ENCODE measurements around the gene BAD. TPM values are rescaled to one million over a fixed set of nuclear protein-coding genes. Genes with fewer than 3 reads are reported as not detected.
"Not testable (repeated sequence)": the region's sequence is repeated elsewhere in the genome, so short reads cannot be mapped to it uniquely, and the experiment has no call there.

Gene BAD
- total RNA-seq, 1 donor from 2014 or later = 28.2 TPM

GRCh38 chr11:64314805-64315561, 30.5 kb upstream of the BAD start:
- no peak for DNase-seq

- DNase-seq = no peak
Measured at GRCh38 chr11:64314146-64314804, 29.8 kb upstream of the BAD start.

GRCh38 chr11:64313491-64314145, 29.2 kb upstream of the BAD start:
- no peak for DNase-seq

DNA sequence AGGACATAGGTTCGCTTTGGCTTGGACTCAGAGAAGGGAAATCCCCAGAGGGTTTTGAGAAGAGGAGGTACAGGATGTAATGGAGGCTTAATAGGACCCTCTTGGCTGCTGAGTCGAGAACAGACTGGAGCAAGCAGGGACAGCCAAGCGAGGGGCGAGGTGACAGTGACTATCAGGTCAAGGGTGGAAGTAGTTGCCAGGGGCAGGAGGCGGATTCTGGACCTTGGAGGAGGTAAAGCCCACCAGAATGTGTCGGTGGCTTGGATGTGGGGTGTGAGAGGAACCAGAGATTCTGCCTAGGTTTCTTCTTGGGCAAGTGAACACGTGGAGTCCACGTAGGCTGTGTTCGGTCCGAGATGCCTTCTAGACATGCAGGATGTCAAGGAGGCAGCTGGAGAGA, 28.5 kb upstream of the BAD start:
- no peak for DNase-seq

DNA sequence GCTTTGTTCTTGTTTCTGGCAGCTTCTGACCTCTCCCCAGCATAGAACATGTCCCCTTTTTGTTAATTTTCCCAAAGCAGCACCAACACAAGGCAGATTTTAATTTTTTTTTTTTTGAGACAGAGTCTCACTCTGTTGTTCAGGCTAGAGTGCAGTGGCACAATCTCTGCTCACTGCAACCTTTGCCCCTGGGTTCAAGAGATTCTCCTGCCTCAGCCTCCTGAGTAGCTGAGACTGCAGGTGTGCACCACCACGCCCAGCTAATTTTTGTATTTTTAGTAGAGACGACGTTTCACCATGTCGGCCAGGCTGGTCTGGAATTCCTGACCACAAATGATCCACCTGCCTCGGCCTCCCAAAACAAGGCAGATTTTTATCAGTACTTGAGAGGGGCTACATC, 23.3 kb upstream of the BAD start:
- DNase-seq = not testable (repeated sequence)

- no peak for DNase-seq
Measured at GRCh38 chr11:64306876-64307622, 22.6 kb upstream of the BAD start.

DNA sequence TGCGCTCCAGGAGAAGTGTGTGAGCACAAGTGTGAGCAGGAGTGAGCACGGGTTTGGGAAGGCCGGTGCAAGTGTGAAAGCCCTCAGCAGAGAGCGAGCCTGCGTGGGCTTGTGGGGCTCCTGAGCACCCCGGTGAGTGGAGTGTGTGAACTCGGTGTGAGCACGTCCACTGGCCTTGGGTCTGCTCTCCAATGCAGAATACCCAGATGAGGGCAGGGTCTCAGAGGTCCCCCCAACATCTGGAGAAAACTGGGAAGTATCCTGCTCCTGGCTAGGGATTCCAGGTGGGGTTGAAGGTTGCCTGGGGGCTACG, 22.1 kb upstream of the BAD start:
- DNase-seq = no peak

- DNase-seq = peak; percentile 54
Measured at GRCh38 chr11:64305691-64306562, 21.5 kb upstream of the BAD start.

DNA sequence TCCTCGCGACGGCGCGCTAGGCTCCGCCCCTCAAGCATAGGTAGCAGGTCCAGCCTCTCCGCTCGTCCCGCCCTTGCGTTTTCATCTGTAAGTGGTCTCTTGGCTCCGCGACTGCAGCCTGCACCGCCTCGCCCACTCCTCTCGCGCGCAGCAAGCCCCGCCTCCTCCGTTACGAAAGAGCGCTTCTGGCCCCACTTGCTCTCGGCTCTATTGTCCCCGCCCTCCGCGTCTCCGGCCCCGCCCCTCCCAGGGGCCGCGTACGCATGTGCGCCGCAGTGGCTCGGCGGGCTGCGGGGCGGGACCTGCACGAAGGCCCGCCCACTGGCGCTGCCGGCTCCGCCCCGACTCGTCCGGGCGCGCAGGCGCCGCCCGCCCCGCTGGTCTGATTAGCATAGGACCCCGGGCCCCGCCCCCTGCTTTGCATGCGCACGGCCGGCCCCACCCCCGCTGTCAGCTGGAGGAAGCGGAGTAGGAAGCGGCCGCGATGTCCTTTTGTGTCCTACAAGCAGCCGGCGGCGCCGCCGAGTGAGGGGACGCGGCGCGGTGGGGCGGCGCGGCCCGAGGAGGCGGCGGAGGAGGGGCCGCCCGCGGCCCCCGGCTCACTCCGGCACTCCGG, 20.7 kb upstream of the BAD start, which contains the start of gene ESRRA:
Gene ESRRA (plus strand): TSS at position 450 of the 616 bp plus-strand sequence. CDS start 1,656 bp downstream, outside the sequence.
- DNase-seq = peak; percentile 99

- DNase-seq = peak; percentile 81
Measured at GRCh38 chr11:64304316-64305072, 20.0 kb upstream of the BAD start.

- DNase-seq = no peak
Measured at GRCh38 chr11:64304032-64304315, 19.5 kb upstream of the BAD start.

DNA sequence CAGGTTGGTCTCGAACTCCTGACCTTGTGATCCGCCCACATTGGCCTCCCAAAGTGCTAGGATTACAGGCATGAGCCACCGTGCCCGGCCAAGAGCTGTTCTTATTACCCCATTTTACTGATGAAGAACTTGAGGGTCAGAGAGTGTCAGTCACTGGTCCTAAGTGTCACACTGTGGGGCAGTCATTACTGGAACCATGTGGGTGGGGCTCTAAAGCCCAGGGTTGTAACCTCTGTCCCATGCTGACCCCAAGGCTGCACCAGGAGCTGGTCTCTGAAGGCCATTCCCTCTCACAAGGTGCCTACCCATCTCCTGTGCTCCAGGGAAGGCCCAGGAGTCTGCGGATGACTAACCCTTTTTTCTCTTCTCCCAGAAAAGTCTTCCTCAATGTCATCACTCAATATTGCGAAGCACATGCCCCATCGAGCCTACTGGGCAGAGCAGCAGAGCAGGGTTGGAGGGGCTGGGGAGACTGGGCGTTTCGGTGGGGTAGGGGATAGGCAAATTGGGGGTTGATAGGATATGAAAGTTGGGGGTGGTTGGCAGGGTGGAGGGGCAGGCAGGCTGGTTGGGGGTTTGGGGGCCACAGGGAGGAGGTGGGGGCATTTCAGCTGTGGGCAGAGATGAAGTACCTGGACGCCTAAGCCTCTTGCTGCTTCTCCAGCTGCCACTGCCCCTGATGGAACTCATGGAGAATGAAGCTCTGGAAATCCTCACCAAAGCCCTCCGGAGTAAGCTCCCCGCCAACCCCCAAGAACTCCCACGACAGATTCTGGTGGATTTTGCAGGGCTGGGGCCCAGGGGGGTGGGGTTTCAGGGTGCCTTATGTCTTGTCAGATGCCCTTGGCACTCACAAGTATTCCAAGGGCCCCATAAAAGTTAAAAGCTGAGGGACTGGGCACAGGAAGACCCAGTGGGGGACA, 18.9 kb upstream of the BAD start:
- no peak for DNase-seq

DNA sequence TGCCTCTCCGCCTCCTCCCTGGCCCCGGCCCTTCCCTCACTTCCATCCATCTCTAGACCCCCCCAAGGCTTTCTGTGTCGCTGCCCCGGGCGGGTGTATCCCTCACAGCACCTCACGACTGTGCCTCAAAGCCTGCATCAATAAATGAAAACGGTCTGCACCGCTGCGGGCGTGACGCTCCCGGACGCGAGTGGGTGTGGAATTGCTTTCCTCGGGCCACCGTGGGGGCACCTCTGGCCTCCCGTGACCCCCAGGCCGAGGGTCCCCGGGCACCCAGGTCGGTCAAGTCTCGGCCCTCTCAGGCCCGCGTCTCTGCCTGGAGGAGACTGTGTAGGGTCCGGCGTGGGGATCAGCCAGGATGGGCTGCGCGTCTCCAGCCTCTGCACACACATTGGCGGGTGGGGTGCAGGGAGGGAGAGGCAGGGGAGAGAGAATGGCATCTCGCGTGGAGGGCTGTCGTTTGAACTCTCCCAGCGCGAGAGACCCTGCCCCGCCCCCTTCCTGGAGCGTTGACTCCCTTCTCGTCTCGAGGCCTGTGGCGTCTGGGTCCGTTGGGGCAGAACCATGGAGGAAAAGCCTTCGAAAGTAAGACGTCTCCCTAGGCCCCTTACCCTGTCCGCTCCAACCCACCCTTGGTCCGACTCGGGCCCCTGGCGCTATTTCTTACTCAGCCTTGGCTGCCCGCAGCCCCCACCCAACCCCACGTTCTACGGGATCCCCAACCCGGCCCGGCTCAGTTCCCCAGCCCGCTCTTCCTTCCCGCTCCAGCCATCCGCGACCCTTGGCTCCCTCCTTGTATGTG, 15.6 kb upstream of the BAD start, which contains the start of gene CATSPERZ:
Gene CATSPERZ (plus strand): TSS at position 512 of the 802 bp plus-strand sequence. CDS start 53 bp downstream, at position 565.
- DNase-seq = no peak

DNA sequence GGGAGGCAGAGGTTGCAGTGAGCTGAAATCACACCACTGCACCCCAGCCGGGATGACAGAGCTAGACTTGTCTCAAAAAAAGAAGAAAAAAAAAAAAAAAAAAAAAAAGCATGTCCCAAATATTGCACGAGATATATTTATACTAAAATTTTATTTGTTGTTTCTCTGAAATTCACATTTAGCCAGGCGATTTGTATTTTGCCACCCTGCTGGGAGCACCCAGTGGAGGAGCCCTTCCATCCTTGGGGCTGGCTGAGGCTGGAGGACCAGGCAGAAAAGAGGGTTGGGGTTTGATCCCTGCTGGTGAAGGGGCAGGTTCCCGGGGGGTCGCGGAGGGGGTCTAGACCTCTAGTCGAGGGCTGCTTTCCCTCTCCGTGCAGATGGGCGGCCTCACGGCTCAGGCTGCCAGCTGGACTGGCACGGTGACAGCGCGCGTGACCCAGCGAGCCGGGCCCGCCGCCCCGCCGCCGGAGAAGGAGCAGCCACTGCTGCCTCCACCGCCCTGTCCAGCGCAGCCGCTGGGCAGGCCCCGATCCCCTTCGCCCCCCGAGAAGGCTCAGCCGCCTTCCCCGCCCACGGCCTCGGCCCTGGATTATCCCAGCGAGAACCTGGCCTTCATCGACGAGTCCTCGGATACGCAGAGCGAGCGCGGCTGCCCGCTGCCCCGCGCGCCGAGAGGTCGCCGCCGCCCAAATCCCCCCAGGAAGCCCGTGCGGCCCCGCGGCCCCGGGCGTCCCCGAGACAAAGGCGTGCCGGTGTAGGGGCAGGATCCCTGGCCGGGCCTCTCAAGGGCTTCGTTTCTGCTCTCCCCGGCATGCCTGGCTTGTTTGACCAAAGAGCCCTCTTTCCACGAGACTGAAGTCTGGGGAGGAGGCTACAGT, 14.7 kb upstream of the BAD start:
- peak; percentile 47 for DNase-seq

- DNase-seq = no peak
Measured at GRCh38 chr11:64297699-64298358, 13.4 kb upstream of the BAD start.

GRCh38 chr11:64296830-64297698, 12.6 kb upstream of the BAD start:
- DNase-seq = no peak
